ENCODE measurements around the gene CELF4.

Gene CELF4

DNA sequence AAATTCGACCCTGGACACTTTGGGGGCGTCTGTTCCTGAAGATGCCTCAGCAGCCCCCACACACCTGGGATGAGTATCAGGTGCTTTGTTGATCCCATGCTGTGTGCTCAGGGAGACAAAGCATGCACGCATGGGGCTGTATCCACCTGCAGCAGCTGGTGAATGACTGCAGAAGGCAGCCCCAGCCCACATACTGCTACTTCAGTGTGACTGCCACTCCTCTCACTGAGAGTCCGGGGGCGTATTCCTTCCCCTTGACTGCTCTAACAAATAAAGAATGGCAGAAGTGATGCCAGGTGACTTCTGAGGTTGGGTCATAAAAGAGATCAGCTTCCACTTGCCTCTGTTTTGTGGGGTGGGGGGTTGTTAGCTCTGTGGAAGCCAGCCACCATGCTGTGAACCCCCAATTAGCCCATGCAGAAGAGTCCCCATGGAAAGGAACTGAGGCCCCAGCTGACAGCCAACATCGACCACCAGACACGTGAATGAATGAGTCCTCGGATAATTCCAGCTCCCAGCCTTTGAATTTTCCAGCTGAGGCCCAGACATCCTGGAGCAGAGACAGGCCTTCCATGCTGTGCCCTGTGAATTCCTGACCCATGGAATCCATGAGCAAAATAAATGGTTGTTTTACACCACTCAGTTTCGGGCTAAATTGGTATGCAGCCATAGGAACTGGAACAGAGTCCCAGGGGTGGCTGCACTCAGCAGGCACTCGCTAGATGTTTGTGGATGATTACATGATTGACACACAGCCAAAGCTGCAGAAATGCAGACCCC lies 289.3 kb downstream of the CELF4 start:
- TF ChIP-seq USF1 (IDR thresholded peaks at IDR 0.05) (no peak), RAD21 (IDR thresholded peaks at IDR 0.05; ENCODE audit: low read depth) (no peak), YY1 (IDR thresholded peaks at IDR 0.05; ENCODE audit: low read depth) (no peak), REST (IDR thresholded peaks at IDR 0.05; ENCODE audit: low read depth) (no peak), CEBPB (IDR thresholded peaks at IDR 0.05) (no peak), FOXM1 (IDR thresholded peaks at IDR 0.05; ENCODE audit: borderline replicate concordance, low read depth) (no peak)

GRCh38 chr18:37275237-37275741 lies 290.3 kb downstream of the CELF4 start:
- no peak for TF ChIP-seq FOXM1 (IDR thresholded peaks at IDR 0.05; ENCODE audit: borderline replicate concordance, low read depth)
- TF ChIP-seq REST (IDR thresholded peaks at IDR 0.05; ENCODE audit: low read depth): no peak
- TF ChIP-seq CEBPB (IDR thresholded peaks at IDR 0.05): no peak
- TF ChIP-seq NFIC (IDR thresholded peaks at IDR 0.05): no peak
- no peak for TF ChIP-seq ZBTB7A (IDR thresholded peaks at IDR 0.05; ENCODE audit: low read depth)
- no peak for TF ChIP-seq YY1 (IDR thresholded peaks at IDR 0.05; ENCODE audit: low read depth)
- TF ChIP-seq EGR1 (IDR thresholded peaks at IDR 0.05): no peak
- TF ChIP-seq USF1 (IDR thresholded peaks at IDR 0.05): no peak
- TF ChIP-seq TEAD4 (IDR thresholded peaks at IDR 0.05): no peak
- TF ChIP-seq RAD21 (IDR thresholded peaks at IDR 0.05; ENCODE audit: low read depth): no peak
- TF ChIP-seq, protein P1, sequence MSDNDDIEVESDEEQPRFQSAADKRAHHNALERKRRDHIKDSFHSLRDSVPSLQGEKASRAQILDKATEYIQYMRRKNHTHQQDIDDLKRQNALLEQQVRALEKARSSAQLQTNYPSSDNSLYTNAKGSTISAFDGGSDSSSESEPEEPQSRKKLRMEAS (IDR thresholded peaks at IDR 0.05): no peak
- no peak for TF ChIP-seq TAF1 (IDR thresholded peaks at IDR 0.05; ENCODE audit: low read depth)
- TF ChIP-seq TCF12 (IDR thresholded peaks at IDR 0.05; ENCODE audit: low read depth): no peak

DNA sequence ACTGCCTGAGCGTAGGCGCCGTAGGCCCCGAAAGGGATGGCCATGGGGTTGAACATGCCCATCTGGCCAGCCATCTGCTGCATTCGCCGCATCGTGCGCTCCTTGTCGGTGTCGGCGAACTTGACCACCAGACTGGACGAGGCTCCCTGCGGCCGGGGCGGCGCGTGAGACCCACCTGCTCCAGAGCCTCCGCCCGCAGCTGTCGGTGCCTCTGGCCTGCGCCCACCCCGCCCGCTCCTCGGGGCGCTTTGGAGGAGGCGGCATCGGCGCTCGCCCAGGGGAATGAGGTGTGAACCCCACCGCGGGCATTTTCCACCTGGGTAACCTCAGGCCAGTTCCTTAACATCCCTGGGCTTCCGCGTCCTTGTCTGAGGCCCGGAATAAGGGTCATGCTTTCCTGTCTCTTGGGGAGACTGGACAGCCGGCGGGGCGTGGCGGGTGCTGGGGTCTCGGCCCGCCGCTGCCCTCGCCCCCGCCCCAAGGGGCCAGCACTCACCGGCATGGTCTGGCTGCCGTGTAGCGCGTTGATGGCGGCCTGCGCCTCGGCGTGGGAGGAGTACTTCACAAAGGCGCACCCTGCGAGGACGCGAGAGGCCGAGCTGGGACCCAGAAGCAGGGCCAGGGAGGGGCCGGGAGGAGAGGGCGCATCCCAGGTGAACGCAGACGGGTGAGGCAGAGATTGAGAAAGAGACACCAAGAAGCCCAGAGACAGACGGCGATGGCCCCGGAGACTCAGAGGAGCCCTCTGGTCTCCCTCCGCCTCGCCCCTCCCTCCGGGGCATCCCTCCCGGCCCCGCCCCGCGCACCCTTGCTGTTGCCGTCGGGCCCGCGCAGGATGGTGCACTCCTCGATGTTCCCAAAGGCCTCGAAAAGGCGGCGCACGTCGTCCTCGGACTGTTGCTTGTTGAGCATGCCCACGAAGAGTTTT lies 291.0 kb downstream of the CELF4 start:
- TF ChIP-seq TCF12 (IDR thresholded peaks at IDR 0.05; ENCODE audit: low read depth): no peak
- no peak for TF ChIP-seq REST (IDR thresholded peaks at IDR 0.05; ENCODE audit: low read depth)

DNA sequence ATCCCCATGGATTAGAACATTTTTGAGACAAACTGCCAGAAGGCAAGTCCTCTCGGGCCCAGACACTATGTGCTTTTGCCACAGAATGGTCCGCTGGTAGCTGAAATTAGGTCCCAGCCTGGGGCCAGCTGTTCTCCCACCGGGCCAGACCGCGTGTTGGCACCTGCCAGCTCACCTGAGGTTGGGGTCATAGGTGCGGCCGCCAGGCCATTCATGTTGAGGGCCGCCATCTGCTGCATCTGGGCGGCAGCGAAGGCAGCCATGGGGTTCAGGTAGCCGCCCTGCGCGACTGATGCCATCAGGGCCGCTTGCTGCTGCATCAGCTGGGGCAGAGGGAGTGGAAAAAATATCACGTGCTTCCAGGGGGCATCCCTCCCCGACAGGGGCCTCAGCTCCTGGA lies 292.8 kb downstream of the CELF4 start:
- TF ChIP-seq TCF12 (IDR thresholded peaks at IDR 0.05; ENCODE audit: low read depth) (no peak), REST (IDR thresholded peaks at IDR 0.05; ENCODE audit: low read depth) (no peak), NFIC (IDR thresholded peaks at IDR 0.05) (no peak), TAF1 (IDR thresholded peaks at IDR 0.05; ENCODE audit: low read depth) (no peak), RAD21 (IDR thresholded peaks at IDR 0.05; ENCODE audit: low read depth) (no peak), ZBTB7A (IDR thresholded peaks at IDR 0.05; ENCODE audit: low read depth) (no peak), USF1 (IDR thresholded peaks at IDR 0.05) (no peak), EP300 (IDR thresholded peaks at IDR 0.05; ENCODE audit: borderline replicate concordance) (no peak), CREB1 (IDR thresholded peaks at IDR 0.05; ENCODE audit: low read depth) (no peak), TEAD4 (IDR thresholded peaks at IDR 0.05) (no peak), EGR1 (IDR thresholded peaks at IDR 0.05) (no peak), FOXM1 (IDR thresholded peaks at IDR 0.05; ENCODE audit: borderline replicate concordance, low read depth) (no peak), YY1 (IDR thresholded peaks at IDR 0.05; ENCODE audit: low read depth) (no peak)
- TF ChIP-seq, protein P1 (IDR thresholded peaks at IDR 0.05): no peak

All from Ishikawa (cell line).